Endothelial cell of umbilical vein (primary cell): ENCODE measurements around the gene ZSCAN25. TPM values are rescaled to one million over a fixed set of nuclear protein-coding genes. Genes with fewer than 3 reads are reported as not detected.

Experiments used
- BruUV-seq: library from RNA; stranded (reverse); fragments of 400-500 nt; replicated peaks from 2 replicates; lab custom pipeline; 2021; lab: Mats Ljungman, UMichigan
- CTCF ChIA-PET: fragments of 300-600, 350-600 bp; sonication (Branson Sonifier 250); formaldehyde crosslinking; loops from one replicate; lab custom pipeline; 2021; ENCODE audit warnings: antibody characterized with exemption, inconsistent platforms; lab: Charles Lee
- POLR2A ChIA-PET: fragments of 300-600, 350-600 bp; sonication (Branson Sonifier 250); formaldehyde crosslinking; loops from one replicate; lab custom pipeline; 2021; ENCODE audit warnings: antibody characterized with exemption, inconsistent platforms; lab: Charles Lee
- DNase-seq: peaks from one replicate; pipeline ENCODE4 v3.0.0-alpha.2; 2011; ENCODE audit warnings: low read depth, low spot score
- FAIRE-seq: peaks from 2 replicates; lab custom pipeline; 2011; peaks lifted over from hg19 to GRCh38; lab: Jason Lieb, UNC
- H2AFZ ChIP-seq: 2 replicates; pipeline ENCODE4 v1.6.0; 2012; ENCODE audit warnings: low read depth, low read length, control low read depth, inconsistent platforms
- H3K27ac ChIP-seq: 2 replicates; pipeline ENCODE4 v1.5.1; 2011; ENCODE audit warnings: low read depth, mild to moderate bottlenecking, control low read depth, low read length, moderate library complexity; ENCODE audit not compliant: insufficient read depth
- H3K27me3 ChIP-seq, 2 experiments: 2 replicates each; pipeline versions ENCODE4 v1.6.0 to v1.6.1; 2011; ENCODE audit warnings: low read length in 2 of 2, mixed read lengths in 1 of 2; ENCODE audit not compliant: control insufficient read depth in 2 of 2, insufficient read depth in 2 of 2
- H3K36me3 ChIP-seq, 2 experiments: 2 replicates in 1 of 2; 3 replicates in 1 of 2; pipeline ENCODE4 v1.5.1; 2011; ENCODE audit warnings: low read length in 2 of 2, mild to moderate bottlenecking in 1 of 2, moderate library complexity in 1 of 2; ENCODE audit not compliant: control insufficient read depth in 2 of 2, insufficient read depth in 2 of 2; ENCODE audit errors: extremely low read depth in 1 of 2
- H3K4me1 ChIP-seq: 3 replicates; pipeline ENCODE4 v1.5.1; 2011; ENCODE audit warnings: mild to moderate bottlenecking, low read length; ENCODE audit not compliant: control insufficient read depth, insufficient read depth; ENCODE audit errors: extremely low read depth
- H3K4me2 ChIP-seq: 2 replicates; pipeline ENCODE4 v1.6.1; 2011; ENCODE audit warnings: low read length, control low read depth, mixed read lengths; ENCODE audit not compliant: insufficient read depth
- H3K4me3 ChIP-seq, 3 experiments: fragments of 200-600 bp in 1 of 3; sonication (generic), shearing (Covaris generic) in 1 of 3; replicated peaks in 1 of 3; 2 replicates each; pipeline ENCODE4 v1.5.1; 2011 to 2016; ENCODE audit warnings: control low read depth in 3 of 3, low read length in 3 of 3, mild to moderate bottlenecking in 2 of 3, inconsistent platforms in 1 of 3, low read depth in 1 of 3, moderate library complexity in 1 of 3; ENCODE audit not compliant: insufficient read depth in 1 of 3
- H3K79me2 ChIP-seq: 2 replicates; pipeline ENCODE4 v1.6.0; 2012; ENCODE audit warnings: low read length, inconsistent platforms; ENCODE audit not compliant: control insufficient read depth, insufficient read depth
- H3K9ac ChIP-seq: replicated peaks from 2 replicates; pipeline ENCODE3; 2011; ENCODE audit warnings: low read length, control low read depth; ENCODE audit not compliant: insufficient read depth; ENCODE audit errors: extremely low read depth
- H3K9me1 ChIP-seq: replicated peaks from 3 replicates; pipeline ENCODE4 v1.6.0; 2011; ENCODE audit warnings: mild to moderate bottlenecking, low read length; ENCODE audit not compliant: control insufficient read depth, insufficient read depth; ENCODE audit errors: extremely low read depth
- H3K9me3 ChIP-seq: replicated peaks from 2 replicates; pipeline ENCODE4 v1.5.1; 2012; ENCODE audit warnings: low read length, inconsistent platforms; ENCODE audit not compliant: control insufficient read depth, insufficient read depth
- H4K20me1 ChIP-seq: replicated peaks from 2 replicates; pipeline ENCODE3; 2011; ENCODE audit warnings: mild to moderate bottlenecking, low read length; ENCODE audit not compliant: control insufficient read depth, insufficient read depth; ENCODE audit errors: extremely low read depth
- CTCF ChIP-seq, 2 donors: IDR thresholded peaks; 1 replicate in 1 of 2; 2 replicates in 1 of 2; pipeline ENCODE4 v1.5.1; 2011; ENCODE audit warnings: low read length in 2 of 2, mild to moderate bottlenecking in 2 of 2, moderate library complexity in 2 of 2, control low read depth in 1 of 2, inconsistent platforms in 1 of 2, low read depth in 1 of 2; ENCODE audit not compliant: insufficient read depth in 1 of 2; ENCODE audit errors: extremely low read depth in 1 of 2
- EZH2 ChIP-seq: IDR thresholded peaks from 2 replicates; pipeline ENCODE4 v1.6.1; 2012; ENCODE audit warnings: borderline replicate concordance, low read depth, mild to moderate bottlenecking, moderate library complexity, low read length, inconsistent platforms; ENCODE audit not compliant: severe bottlenecking
- FOS ChIP-seq: IDR thresholded peaks from 2 replicates; pipeline ENCODE4 v1.6.1; 2011; ENCODE audit warnings: mild to moderate bottlenecking, low read length, moderate library complexity, borderline replicate concordance; ENCODE audit not compliant: insufficient read depth
- JUN ChIP-seq: IDR thresholded peaks from 2 replicates; pipeline ENCODE4 v1.6.1; 2011; ENCODE audit warnings: borderline replicate concordance, low read depth; ENCODE audit not compliant: insufficient read length, insufficient read depth
- MAX ChIP-seq: IDR thresholded peaks from 2 replicates; pipeline ENCODE4 v1.6.1; 2011; ENCODE audit not compliant: insufficient read depth, insufficient read length
- POLR2A ChIP-seq: IDR thresholded peaks from 2 replicates; pipeline ENCODE4 v1.6.1; 2012; ENCODE audit warnings: low read depth, mild to moderate bottlenecking, control low read depth, low read length
- POLR2AphosphoS5 ChIP-seq: IDR thresholded peaks from 2 replicates; pipeline ENCODE4 v1.6.1; 2012; ENCODE audit warnings: low read depth, mild to moderate bottlenecking, control low read depth, low read length, moderate library complexity; ENCODE audit not compliant: insufficient read depth
- dilution Hi-C: fragments of 300-500 bp; cut with MboI; formaldehyde crosslinking; loops from one replicate; pipeline ENCODE4 v1.15.0; 2019; ENCODE audit warnings: low sequenced_read_pairs; ENCODE audit not compliant: extremely low pct_ligation_motif_present
- intact Hi-C: fragments of 100-400 bp; cut with micrococcal nuclease; formaldehyde crosslinking; loops from one replicate; pipeline ENCODE4 v1.10.0; 2022
- polyA plus RNA-seq, 4 experiments: library from polyadenylated mRNA; depleted of rRNA in 3 of 4; stranded (reverse) in 3 of 4; unstranded in 1 of 4; fragments of >200 nt; gene quantifications; 2 replicates each; pipeline versions ENCODE4 v1.2.1 to v1.2.3, GENCODE V29; 2011 to 2012; ENCODE audit warnings: missing spikeins in 1 of 4
- total RNA-seq: library from RNA; stranded (reverse); gene quantifications from 2 replicates; pipeline ENCODE4 v1.2.3, GENCODE V29; 2021

Gene ZSCAN25
- total and polyA plus RNA-seq, 2 donors (not counting 3 experiments of a cell fraction or from before 2014, with no cell fraction given): 8.9 to 13.8 TPM

GRCh38 chr7:99677648-99678045 is 60.9 kb downstream of the ZSCAN25 start:
- no peaks in the 10 kb centered on the region for H3K4me1 ChIP-seq
- no peaks in the 10 kb centered on the region for H3K9me3 ChIP-seq
- POLR2A ChIA-PET: no interaction called here
- CTCF ChIA-PET: no interaction called here
- no peaks in the 10 kb centered on the region for H4K20me1 ChIP-seq
- intact Hi-C loops: no loop called here
- no peaks in the 10 kb centered on the region for H3K9me1 ChIP-seq
- H3K9ac ChIP-seq: no peak overlapping the region
- H3K36me3 ChIP-seq: no peaks in the 10 kb centered on the region
- FAIRE-seq (no peak), DNase-seq (no peak)
- no peak overlapping the region for H3K27ac ChIP-seq
- BruUV-seq: no TSS peak
- no peaks in the 10 kb centered on the region for H3K27me3 ChIP-seq
- H3K79me2 ChIP-seq: no peaks in the 10 kb centered on the region
- H3K4me3 ChIP-seq: no peak overlapping the region
- dilution Hi-C loops: no loop called here
- no peak overlapping the region for H3K4me2 ChIP-seq
- no peak overlapping the region for H2AFZ ChIP-seq
- no peak for TF ChIP-seq EZH2
- TF ChIP-seq CTCF (IDR thresholded peaks at IDR 0.05; ENCODE audit: extremely low read depth in 1 of 2, insufficient read depth in 1 of 2, low read depth in 1 of 2, low read length in 2 of 2): no peak
- TF ChIP-seq POLR2AphosphoS5: no peak
- TF ChIP-seq MAX: no peak
- TF ChIP-seq FOS: no peak
- no peak for TF ChIP-seq JUN
- no peak for TF ChIP-seq POLR2A
